Keratinocyte (primary cell): ENCODE results near the gene FXYD1. TPM values are rescaled to one million over a fixed set of nuclear protein-coding genes. Genes with fewer than 3 reads are reported as not detected.

Experiments
- DNase-seq: peaks from one replicate; pipeline ENCODE4 v3.0.0-alpha.2; 2011; ENCODE audit warnings: low read depth, missing footprints, low spot score
- FAIRE-seq: peaks from 2 replicates; lab custom pipeline; 2011; peaks lifted over from hg19 to GRCh38; lab: Jason Lieb, UNC
- H2AFZ ChIP-seq: 2 replicates; pipeline ENCODE4 v1.6.0; 2012; ENCODE audit warnings: low read length, control low read depth, inconsistent platforms; ENCODE audit not compliant: control insufficient read depth
- H3K27ac ChIP-seq: 2 replicates; pipeline ENCODE4 v1.5.1; 2011; ENCODE audit warnings: low read length; ENCODE audit not compliant: control insufficient read depth, insufficient read depth
- H3K27me3 ChIP-seq: 3 replicates; pipeline ENCODE4 v1.6.0; 2011; ENCODE audit warnings: low read length; ENCODE audit not compliant: control insufficient read depth, insufficient read depth; ENCODE audit errors: extremely low read depth
- H3K36me3 ChIP-seq, 2 experiments: 2 replicates in 1 of 2; 3 replicates in 1 of 2; pipeline ENCODE4 v1.5.1; 2011; ENCODE audit warnings: low read length in 2 of 2, mild to moderate bottlenecking in 1 of 2; ENCODE audit not compliant: control insufficient read depth in 2 of 2, insufficient read depth in 2 of 2; ENCODE audit errors: extremely low read depth in 1 of 2
- H3K4me1 ChIP-seq: 3 replicates; pipeline ENCODE4 v1.5.1; 2011; ENCODE audit warnings: low read length; ENCODE audit not compliant: control insufficient read depth, insufficient read depth; ENCODE audit errors: extremely low read depth
- H3K4me2 ChIP-seq: 3 replicates; pipeline ENCODE4 v1.6.0; 2011; ENCODE audit warnings: low read depth, low read length; ENCODE audit not compliant: control insufficient read depth, insufficient read depth; ENCODE audit errors: extremely low read depth
- H3K4me3 ChIP-seq, 3 experiments: fragments of 200-600 bp in 1 of 3; sonication (generic) in 1 of 3; 2 replicates in 2 of 3; 3 replicates in 1 of 3; pipeline ENCODE4 v1.5.1; 2011 to 2016; ENCODE audit warnings: low read length in 3 of 3, mild to moderate bottlenecking in 3 of 3, control low read depth in 2 of 3, inconsistent platforms in 1 of 3, low read depth in 1 of 3, mixed read lengths in 1 of 3, mixed run types in 1 of 3, moderate library complexity in 1 of 3; ENCODE audit not compliant: control insufficient read depth in 2 of 3, insufficient read depth in 2 of 3; ENCODE audit errors: extremely low read depth in 1 of 3
- H3K79me2 ChIP-seq: 2 replicates; pipeline ENCODE4 v1.6.0; 2012; ENCODE audit warnings: low read length; ENCODE audit not compliant: control insufficient read depth, insufficient read depth
- H3K9ac ChIP-seq: 3 replicates; pipeline ENCODE4 v1.6.0; 2011; ENCODE audit warnings: low read length; ENCODE audit not compliant: control insufficient read depth, insufficient read depth; ENCODE audit errors: extremely low read depth
- H3K9me1 ChIP-seq: 3 replicates; pipeline ENCODE4 v1.6.0; 2011; ENCODE audit warnings: low read length; ENCODE audit not compliant: control insufficient read depth, insufficient read depth; ENCODE audit errors: extremely low read depth
- H3K9me3 ChIP-seq: 2 replicates; pipeline ENCODE4 v1.5.1; 2012; ENCODE audit warnings: low read depth, low read length; ENCODE audit not compliant: control insufficient read depth
- H4K20me1 ChIP-seq: 3 replicates; pipeline ENCODE4 v1.6.0; 2011; ENCODE audit warnings: low read length; ENCODE audit not compliant: control insufficient read depth, insufficient read depth; ENCODE audit errors: extremely low read depth
- EZH2 ChIP-seq: IDR thresholded peaks from one replicate; pipeline ENCODE4 v1.6.1; 2012; ENCODE audit warnings: inconsistent platforms, mild to moderate bottlenecking, low read length, moderate library complexity
- dilution Hi-C: fragments of 300-500 bp; cut with MboI; formaldehyde crosslinking; loops from one replicate; pipeline ENCODE4 v1.7.0; 2020; ENCODE audit warnings: low sequenced_read_pairs; ENCODE audit not compliant: extremely low pct_ligation_motif_present
- polyA plus RNA-seq, 5 experiments: library from polyadenylated mRNA; depleted of rRNA in 3 of 5; stranded (reverse) in 3 of 5; stranded (forward) in 1 of 5; unstranded in 1 of 5; fragments of >200 nt; gene quantifications; 1 replicate in 1 of 5; 2 replicates in 3 of 5; 3 replicates in 1 of 5; pipeline versions ENCODE4 v1.2.1 to v1.2.3, GENCODE V29; 2011 to 2012; ENCODE audit warnings: missing spikeins in 2 of 5, low read depth in 1 of 5, low replicate concordance in 1 of 5
- TF ChIP-seq, protein P1 (sequence below), 3 experiments: IDR thresholded peaks in 1 of 3; conservative IDR thresholded peaks in 1 of 3; optimal IDR thresholded peaks in 1 of 3; 2 replicates in 2 of 3; 3 replicates in 1 of 3; pipeline versions ENCODE3 to v1.5.1; 2011; ENCODE audit warnings: low read length in 3 of 3, mild to moderate bottlenecking in 3 of 3, moderate library complexity in 2 of 3, control low read depth in 1 of 3, inconsistent platforms in 1 of 3; ENCODE audit not compliant: insufficient read depth in 2 of 3; ENCODE audit errors: extremely low read depth in 1 of 3

FXYD1 gene
- polyA plus RNA-seq, 1 donor (not counting 4 experiments of a cell fraction or from before 2014, with no cell fraction given) = 0.14 TPM

DNA sequence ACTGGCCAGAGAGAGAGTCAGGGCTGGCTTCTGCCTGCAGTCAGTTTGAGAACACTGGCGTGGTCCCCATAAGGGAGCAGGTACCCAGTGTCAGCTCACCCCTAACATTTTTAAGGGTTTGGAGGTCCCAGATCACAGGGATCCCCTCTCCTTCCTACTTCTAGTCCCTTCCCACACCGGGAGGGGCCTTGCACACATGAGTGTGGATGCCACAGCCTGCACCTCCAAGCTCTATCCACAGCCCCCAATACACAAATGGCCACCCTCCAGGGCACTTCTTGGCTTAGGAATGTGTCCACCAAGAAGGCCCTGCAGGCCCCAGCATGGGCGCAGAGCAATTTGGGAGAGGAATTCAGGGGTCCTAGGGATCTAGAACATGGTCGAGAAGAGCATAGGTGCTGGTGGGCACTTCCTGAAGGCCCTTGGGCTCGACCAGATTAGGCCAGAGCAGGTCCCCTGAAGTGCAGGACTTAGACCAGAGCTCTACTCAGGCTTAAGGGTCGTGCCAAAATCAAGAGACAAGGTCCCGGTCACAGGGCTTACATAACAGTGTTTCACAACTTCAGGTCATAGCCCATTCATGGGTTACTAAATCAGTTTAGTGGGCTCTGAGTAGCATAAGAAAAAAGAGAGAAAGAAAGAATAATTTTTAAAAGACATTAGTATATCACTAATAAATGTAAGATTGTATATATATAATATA, 31.9 kb downstream of the FXYD1 start:
- Histone ChIP-seq H3K27ac (no peak overlapping the region), H3K9ac (no peak overlapping the region), H4K20me1 (no peaks in the 10 kb centered on the region), H3K4me1 (peaks cover 29% of the 10 kb centered on the region), H3K79me2 (no peaks in the 10 kb centered on the region), H3K9me1 (peaks cover 3% of the 10 kb centered on the region), H3K4me3 (no peak overlapping the region), H2AFZ (no peak overlapping the region), H3K4me2 (no peak overlapping the region), H3K9me3 (peaks cover 12% of the 10 kb centered on the region), H3K27me3 (no peaks in the 10 kb centered on the region), H3K36me3 (peaks cover 10 to 22% of the 10 kb centered on the region in 2 experiments)
- TF ChIP-seq, protein P1, sequence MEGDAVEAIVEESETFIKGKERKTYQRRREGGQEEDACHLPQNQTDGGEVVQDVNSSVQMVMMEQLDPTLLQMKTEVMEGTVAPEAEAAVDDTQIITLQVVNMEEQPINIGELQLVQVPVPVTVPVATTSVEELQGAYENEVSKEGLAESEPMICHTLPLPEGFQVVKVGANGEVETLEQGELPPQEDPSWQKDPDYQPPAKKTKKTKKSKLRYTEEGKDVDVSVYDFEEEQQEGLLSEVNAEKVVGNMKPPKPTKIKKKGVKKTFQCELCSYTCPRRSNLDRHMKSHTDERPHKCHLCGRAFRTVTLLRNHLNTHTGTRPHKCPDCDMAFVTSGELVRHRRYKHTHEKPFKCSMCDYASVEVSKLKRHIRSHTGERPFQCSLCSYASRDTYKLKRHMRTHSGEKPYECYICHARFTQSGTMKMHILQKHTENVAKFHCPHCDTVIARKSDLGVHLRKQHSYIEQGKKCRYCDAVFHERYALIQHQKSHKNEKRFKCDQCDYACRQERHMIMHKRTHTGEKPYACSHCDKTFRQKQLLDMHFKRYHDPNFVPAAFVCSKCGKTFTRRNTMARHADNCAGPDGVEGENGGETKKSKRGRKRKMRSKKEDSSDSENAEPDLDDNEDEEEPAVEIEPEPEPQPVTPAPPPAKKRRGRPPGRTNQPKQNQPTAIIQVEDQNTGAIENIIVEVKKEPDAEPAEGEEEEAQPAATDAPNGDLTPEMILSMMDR (optimal IDR thresholded peaks at IDR 0.05 in 1 of 3, IDR thresholded peaks at IDR 0.05 in 1 of 3, conservative IDR thresholded peaks at IDR 0.05 in 1 of 3; ENCODE audit: extremely low read depth in 1 of 3, insufficient read depth in 2 of 3, low read length in 3 of 3) = no peak
- no peak for TF ChIP-seq EZH2
- dilution Hi-C loops = no loop called here
- DNase-seq = no peak
- FAIRE-seq = no peak

DNA sequence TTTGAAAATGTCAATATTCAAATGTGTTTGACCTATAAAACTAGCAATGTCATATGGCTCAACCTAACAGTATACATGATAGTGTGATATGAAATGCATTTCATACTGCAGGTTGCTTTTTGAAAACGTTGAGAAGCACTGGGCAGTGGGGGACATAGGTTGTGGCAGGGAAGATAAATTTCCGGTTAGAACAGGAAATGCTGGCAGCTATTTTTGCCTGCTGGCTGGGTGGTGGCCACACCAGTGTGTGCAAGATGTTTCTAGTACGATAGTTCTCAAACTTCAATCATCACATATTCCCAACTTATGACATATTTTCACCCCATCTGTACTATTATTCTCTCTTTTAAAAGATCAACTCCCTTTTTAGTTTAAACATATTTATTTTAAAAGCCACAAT, 33.1 kb downstream of the FXYD1 start:
- dilution Hi-C loops = no loop called here
- no peak for DNase-seq
- Histone ChIP-seq H3K79me2 (no peaks in the 10 kb centered on the region), H4K20me1 (no peaks in the 10 kb centered on the region), H2AFZ (no peak overlapping the region), H3K9me3 (peaks cover under 1% of the 10 kb centered on the region), H3K9me1 (peaks cover 3% of the 10 kb centered on the region), H3K4me3 (no peak overlapping the region), H3K36me3 (peaks cover 4 to 10% of the 10 kb centered on the region in 2 experiments), H3K4me2 (no peak overlapping the region), H3K27me3 (no peaks in the 10 kb centered on the region), H3K27ac (no peak overlapping the region), H3K9ac (no peak overlapping the region), H3K4me1 (peaks cover 36% of the 10 kb centered on the region)
- no peak for FAIRE-seq
- TF ChIP-seq EZH2 = no peak
- TF ChIP-seq, protein P1 (optimal IDR thresholded peaks at IDR 0.05 in 1 of 3, IDR thresholded peaks at IDR 0.05 in 1 of 3, conservative IDR thresholded peaks at IDR 0.05 in 1 of 3; ENCODE audit: extremely low read depth in 1 of 3, insufficient read depth in 2 of 3, low read length in 3 of 3) = no peak
